GM12892 (cell line): ENCODE data around the gene PACC1.

Experiments
- DNase-seq: peaks from one replicate; pipeline ENCODE4 v3.0.0; 2011; ENCODE audit not compliant: insufficient read length
- FAIRE-seq: peaks from 2 replicates; lab custom pipeline; 2011; peaks lifted over from hg19 to GRCh38; lab: Jason Lieb, UNC
- POLR2A ChIP-seq: IDR thresholded peaks from 2 replicates; pipeline ENCODE4 v1.6.1; 2011; ENCODE audit warnings: low read depth, low read length, control low read depth
- POLR2AphosphoS5 ChIP-seq: IDR thresholded peaks from 2 replicates; pipeline ENCODE4 v1.6.1; 2011; ENCODE audit warnings: low read depth, low read length, control low read depth
- TAF1 ChIP-seq: IDR thresholded peaks from 2 replicates; pipeline ENCODE4 v1.6.1; 2011; ENCODE audit warnings: low read depth, mild to moderate bottlenecking, control low read depth, low read length, borderline replicate concordance

PACC1 gene

GRCh38 chr1:212453156-212453857 lies 38.6 kb upstream of the PACC1 start:
- no peak for FAIRE-seq
- DNase-seq, result no peak
- no peak for TF ChIP-seq POLR2AphosphoS5
- no peak for TF ChIP-seq POLR2A

DNA sequence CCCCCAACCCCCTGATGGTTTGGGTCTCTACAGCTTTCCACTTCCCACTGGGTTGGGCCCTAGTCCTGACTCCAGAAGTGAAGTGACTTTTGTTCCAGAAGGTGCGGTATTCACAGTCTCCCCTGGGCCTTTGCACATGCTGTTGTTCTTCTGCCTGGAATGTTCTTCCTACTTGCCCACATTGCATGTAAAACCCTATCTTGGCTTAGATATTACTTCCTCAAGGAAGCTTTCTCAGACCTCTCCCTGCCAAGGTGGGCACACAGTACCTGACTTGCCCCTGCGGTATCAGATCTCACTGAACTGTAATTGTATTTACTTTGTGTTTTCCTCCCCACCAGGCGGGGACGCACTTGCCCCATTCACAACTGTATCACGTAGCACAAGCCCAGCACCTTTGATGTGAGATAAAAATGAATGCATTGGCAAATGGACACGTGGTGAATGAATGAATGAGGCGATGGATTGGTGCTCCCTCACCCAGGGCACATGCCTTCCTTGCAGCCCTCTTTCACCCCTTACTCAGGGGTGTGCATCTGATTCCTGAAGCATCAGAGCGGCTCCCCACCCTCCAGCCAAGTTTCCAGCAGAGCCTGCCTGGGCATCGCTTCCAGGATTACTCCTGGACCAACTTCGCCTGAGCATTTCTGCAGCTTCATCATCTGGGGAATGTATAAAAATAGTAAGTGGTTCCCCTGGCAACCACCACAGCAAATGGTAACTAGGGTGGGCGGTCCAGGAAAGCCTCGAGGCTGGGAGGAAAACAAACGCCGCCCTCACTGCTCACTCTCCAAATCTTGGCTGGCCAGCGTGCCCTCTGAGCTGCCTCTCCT lies 37.9 kb upstream of the PACC1 start:
- TF ChIP-seq TAF1, result no peak
- no peak for TF ChIP-seq POLR2A
- no peak for TF ChIP-seq POLR2AphosphoS5
- no peak for DNase-seq
- no peak for FAIRE-seq

DNA sequence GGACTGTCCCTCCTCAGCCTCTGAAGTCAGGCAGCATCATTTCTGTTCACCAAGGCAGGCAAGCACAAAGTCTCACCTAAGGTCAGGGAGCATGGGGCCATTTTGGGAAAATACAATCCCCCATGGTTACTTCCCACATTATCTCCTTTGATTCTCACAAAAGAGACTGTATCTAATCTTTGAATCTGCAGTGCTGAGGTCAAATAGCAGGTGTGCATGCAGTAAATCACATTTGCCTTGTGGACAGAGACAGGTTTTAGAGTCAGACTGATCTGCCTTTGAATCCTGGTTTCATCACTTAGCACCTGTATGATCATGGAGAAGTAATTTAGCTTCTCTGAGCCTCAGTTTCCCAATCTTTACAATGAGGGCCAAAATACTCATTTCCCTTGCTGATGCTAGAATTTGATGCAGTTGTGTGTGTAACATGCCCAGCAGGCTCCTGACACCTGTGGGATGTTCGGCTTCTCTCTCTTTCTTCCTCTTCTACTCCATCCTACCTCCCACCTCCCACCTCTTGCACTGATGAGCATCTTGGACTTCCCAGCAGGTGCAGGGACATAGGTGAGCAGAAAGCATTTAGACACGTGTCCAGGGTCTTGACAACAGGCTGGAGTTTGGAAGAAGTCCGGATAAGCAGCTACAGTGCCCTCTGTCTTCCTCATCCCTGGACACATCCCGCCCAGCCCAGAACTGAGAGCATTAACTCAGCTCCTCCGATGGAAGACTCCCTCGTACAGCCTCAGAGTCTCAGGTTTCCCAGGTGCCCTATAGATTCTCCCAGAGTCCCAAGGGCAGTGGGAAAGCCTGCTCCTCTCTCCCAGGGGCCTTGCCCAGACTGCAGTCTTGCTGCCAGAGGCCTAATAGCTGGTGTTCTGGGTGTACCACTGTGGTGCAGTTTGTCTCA lies 37.0 kb upstream of the PACC1 start:
- DNase-seq, result no peak
- FAIRE-seq, result no peak
- TF ChIP-seq POLR2AphosphoS5 (no peak), POLR2A (no peak), TAF1 (no peak)

DNA sequence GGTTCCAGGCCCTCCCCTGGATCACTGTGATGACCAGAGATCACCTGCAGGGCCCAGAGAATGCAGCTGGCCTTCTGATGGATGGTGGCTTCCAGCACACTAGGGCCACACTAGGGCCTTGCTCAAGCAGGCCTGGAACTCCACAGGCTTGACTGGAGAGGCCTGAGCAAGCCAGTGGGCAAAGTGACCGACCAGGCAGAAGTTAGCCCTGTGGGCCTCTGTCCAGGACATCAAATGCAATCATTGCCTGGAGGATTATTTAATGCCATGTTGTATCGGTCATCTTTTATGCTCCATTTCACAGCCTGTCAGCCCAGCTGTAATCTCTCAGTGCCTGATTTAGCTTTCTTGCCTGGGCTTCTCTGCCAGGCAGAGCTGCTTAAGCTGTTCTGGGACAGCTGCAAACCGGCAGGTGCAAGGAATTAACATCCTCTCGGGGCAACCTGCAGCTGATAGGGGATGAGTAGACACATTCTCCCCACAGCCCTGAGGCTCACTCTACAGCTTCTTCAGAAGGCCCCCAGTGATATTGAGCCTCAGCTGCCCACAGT lies 35.7 kb upstream of the PACC1 start:
- DNase-seq (no peak), FAIRE-seq (no peak)

DNA sequence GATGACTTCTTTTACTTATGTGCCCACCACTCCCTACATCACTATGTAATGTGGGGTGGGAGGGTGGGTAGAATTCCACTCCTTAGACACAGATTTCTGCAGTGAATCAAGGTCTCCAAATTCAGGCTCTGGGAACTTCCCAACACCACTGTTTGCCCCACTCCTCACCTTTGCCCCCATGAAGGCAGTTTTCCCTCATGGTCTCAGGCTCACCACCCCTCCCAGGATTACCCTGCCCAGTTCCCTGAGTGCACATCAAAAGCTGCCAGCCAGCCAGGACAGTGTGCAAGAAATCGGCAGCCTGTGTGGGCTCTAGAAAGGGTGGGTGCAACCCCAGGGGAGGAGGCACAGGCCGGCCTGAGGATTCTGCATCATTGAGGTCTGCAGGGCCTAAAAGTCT lies 32.8 kb upstream of the PACC1 start:
- TF ChIP-seq TAF1 (no peak), POLR2AphosphoS5 (no peak), POLR2A (no peak)
- FAIRE-seq (no peak), DNase-seq (no peak)

More for the DNA sequence above, 35.7 kb upstream of the PACC1 start:
- no peak for TF ChIP-seq TAF1
- no peak for TF ChIP-seq POLR2AphosphoS5
- TF ChIP-seq POLR2A, result no peak

GRCh38 chr1:212446333-212446732 lies 31.6 kb upstream of the PACC1 start:
- no peak for DNase-seq
- FAIRE-seq, result no peak
- TF ChIP-seq POLR2AphosphoS5 (no peak), POLR2A (no peak), TAF1 (no peak)

GRCh38 chr1:212442408-212442807 lies 27.7 kb upstream of the PACC1 start:
- FAIRE-seq (no peak), DNase-seq (no peak)
- TF ChIP-seq TAF1 (no peak), POLR2A (no peak), POLR2AphosphoS5 (no peak)

DNA sequence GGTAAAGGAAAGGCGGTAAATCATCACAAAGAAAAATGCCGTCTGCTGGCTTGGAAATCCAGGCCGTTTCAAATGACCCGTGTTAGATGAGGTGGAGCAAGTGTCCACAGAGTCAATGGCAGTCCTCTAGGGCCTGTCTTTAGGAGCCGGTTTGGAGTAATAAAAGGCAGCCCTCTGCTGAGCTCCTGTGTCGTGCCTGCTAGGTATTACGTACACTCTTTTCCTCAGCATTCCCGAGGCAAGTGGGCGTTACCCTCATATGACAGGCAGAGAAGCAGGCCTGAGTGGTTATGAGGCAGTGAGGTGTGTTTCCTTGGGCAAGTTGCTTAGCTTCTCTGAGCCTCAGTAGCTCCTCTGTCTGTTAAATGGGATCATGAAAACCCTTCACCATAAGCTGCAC lies 25.7 kb upstream of the PACC1 start:
- DNase-seq (no peak), FAIRE-seq (no peak)
- TF ChIP-seq POLR2A (no peak), POLR2AphosphoS5 (no peak), TAF1 (no peak)

GRCh38 chr1:212438831-212439237 lies 24.1 kb upstream of the PACC1 start:
- DNase-seq (no peak), FAIRE-seq (no peak)
- TF ChIP-seq TAF1 (no peak), POLR2A (no peak), POLR2AphosphoS5 (no peak)

DNA sequence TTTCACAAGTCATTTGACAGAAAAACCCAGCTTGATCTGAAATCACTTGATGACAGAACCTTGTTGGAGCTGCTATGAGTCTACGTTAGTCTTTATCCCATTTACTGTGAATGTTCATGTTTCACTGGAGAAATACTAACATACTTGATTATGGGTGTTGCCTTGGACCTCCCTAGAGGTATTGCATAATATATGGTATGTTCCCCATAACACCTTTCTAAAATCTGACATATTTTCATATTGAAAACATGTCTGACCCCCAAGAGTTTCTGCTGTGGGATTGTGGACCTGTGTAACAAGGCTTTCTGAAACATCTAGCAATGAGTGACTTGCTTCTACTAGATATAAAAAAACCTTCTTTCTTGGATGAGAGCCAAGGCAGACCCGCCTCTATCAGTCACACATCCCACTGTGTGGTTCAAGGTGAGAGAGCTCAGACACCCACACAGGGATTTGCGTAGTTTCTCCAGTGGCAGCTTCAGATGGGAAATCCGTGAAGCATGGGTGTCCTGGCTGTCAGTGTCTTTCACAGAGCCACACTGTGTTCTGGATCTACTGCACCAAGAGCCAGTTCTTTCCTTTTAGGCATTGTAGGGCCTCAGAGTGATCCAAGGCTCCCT lies 22.6 kb upstream of the PACC1 start:
- FAIRE-seq (no peak), DNase-seq (no peak)
- TF ChIP-seq TAF1 (no peak), POLR2AphosphoS5 (no peak), POLR2A (no peak)

- TF ChIP-seq POLR2A (no peak), POLR2AphosphoS5 (no peak), TAF1 (no peak)
- no peak for DNase-seq
- no peak for FAIRE-seq
Observed at GRCh38 chr1:212434992-212435391, 20.3 kb upstream of the PACC1 start.
